ENCODE measurements around the gene AHCY. TPM values are rescaled to one million over a fixed set of nuclear protein-coding genes. Genes with fewer than 3 reads are reported as not detected.
"Not testable (repeated sequence)": the region's sequence is repeated elsewhere in the genome, so short reads cannot be mapped to it uniquely, and the experiment has no call there.

Gene AHCY
- polyA plus RNA-seq (2013), result 100 and 105 TPM in 2 replicates

- peak within 1 kb of the TSS; percentile 91 for H2BK5ac ChIP-seq (ENCODE audit: low read depth, low read length, poor library complexity)
- peak within 1 kb of the TSS; percentile 83 for H2AK5ac ChIP-seq (ENCODE audit: low read length)
- peaks cover 11% of the 10 kb centered on the region for H3K79me2 ChIP-seq (ENCODE audit: control insufficient read depth, insufficient read depth, low read length, poor library complexity)
- H3K79me1 ChIP-seq (ENCODE audit: low read length), result peaks cover 6% of the 10 kb centered on the region
- H3K4ac ChIP-seq (ENCODE audit: low read depth, low read length), result peak within 1 kb of the TSS; percentile 74
- H3K4me1 ChIP-seq (ENCODE audit: control insufficient read depth in 1 of 2, insufficient read depth in 2 of 2, low read length in 2 of 2), result peaks cover 0 to 7% of the 10 kb centered on the region in 2 experiments
- peak within 1 kb of the TSS; percentile 85 for H3K4me3 ChIP-seq (ENCODE audit: low read depth, low read length)
- peak within 1 kb of the TSS; percentile 62 for H2BK120ac ChIP-seq (ENCODE audit: insufficient read depth, low read length, poor library complexity)
- no peaks in the 10 kb centered on the region for H3K27me3 ChIP-seq (ENCODE audit: insufficient read depth, low read length)
- peak within 1 kb of the TSS; percentile 93 for H3K18ac ChIP-seq (ENCODE audit: low read length)
- H3K9ac ChIP-seq (ENCODE audit: low read length), result peak within 1 kb of the TSS; percentile 89
- H3K36me3 ChIP-seq (ENCODE audit: control insufficient read depth in 1 of 2, insufficient read depth in 2 of 2, low read length in 2 of 2), result no peaks in the 10 kb centered on the region
- H3K9me3 ChIP-seq (ENCODE audit: insufficient read depth, low read depth, low read length), result no peaks in the 10 kb centered on the region
- peak within 1 kb of the TSS; percentile 92 for H3K14ac ChIP-seq (ENCODE audit: low read length)
- H3K4me2 ChIP-seq (ENCODE audit: low read length), result peak within 1 kb of the TSS; percentile 92
- peak within 1 kb of the TSS; percentile 91 for H2AFZ ChIP-seq (ENCODE audit: insufficient read depth, low read length, poor library complexity)
- peak within 1 kb of the TSS; percentile 89 for H4K8ac ChIP-seq (ENCODE audit: low read depth, low read length)
- WGBS (ENCODE audit: extremely low coverage, insufficient coverage, insufficient read length), result no CpG with 5 or more reads among the region's 79 CpGs
- H3K23ac ChIP-seq (ENCODE audit: low read length), result no peak within 1 kb of the TSS
- H2BK12ac ChIP-seq (ENCODE audit: low read length), result no peak within 1 kb of the TSS
- peak within 1 kb of the TSS; percentile 95 for H3K27ac ChIP-seq (ENCODE audit: low read depth, low read length)
- DNase-seq, result peak; percentile 99 to 100
- peak within 1 kb of the TSS; percentile 87 for H4K91ac ChIP-seq (ENCODE audit: low read depth, low read length)
- peak within 1 kb of the TSS; percentile 96 for H4K12ac ChIP-seq (ENCODE audit: low read depth, low read length)
These were observed at the start of gene AHCY for GRCh38 chr20:34302723-34303533. Gene AHCY, minus strand, starts transcription at chr20:34303355. Its CDS starts 85 bp downstream, at chr20:34303270.

GRCh38 chr20:34350095-34350494 lies 46.9 kb upstream of the AHCY start:
- Histone ChIP-seq H3K36me3 (ENCODE audit: control insufficient read depth in 1 of 2, insufficient read depth in 2 of 2, low read length in 2 of 2) (no peaks in the 10 kb centered on the region), H2BK12ac (ENCODE audit: low read length) (no peak overlapping the region), H2BK120ac (ENCODE audit: insufficient read depth, low read length, poor library complexity) (no peak overlapping the region), H2AK5ac (ENCODE audit: low read length) (no peak overlapping the region), H4K8ac (ENCODE audit: low read depth, low read length) (no peak overlapping the region), H3K79me1 (ENCODE audit: low read length) (no peaks in the 10 kb centered on the region), H3K4me2 (ENCODE audit: low read length) (no peak overlapping the region), H3K4me1 (ENCODE audit: control insufficient read depth in 1 of 2, insufficient read depth in 2 of 2, low read length in 2 of 2) (peaks cover 0 to 4% of the 10 kb centered on the region in 2 experiments), H3K27me3 (ENCODE audit: insufficient read depth, low read length) (no peaks in the 10 kb centered on the region), H3K23ac (ENCODE audit: low read length) (no peak overlapping the region), H3K18ac (ENCODE audit: low read length) (no peak overlapping the region), H3K27ac (ENCODE audit: low read depth, low read length) (no peak overlapping the region), H3K79me2 (ENCODE audit: control insufficient read depth, insufficient read depth, low read length, poor library complexity) (no peaks in the 10 kb centered on the region), H4K91ac (ENCODE audit: low read depth, low read length) (no peak overlapping the region), H3K9me3 (ENCODE audit: insufficient read depth, low read depth, low read length) (no peaks in the 10 kb centered on the region), H2AFZ (ENCODE audit: insufficient read depth, low read length, poor library complexity) (no peak overlapping the region), H2BK5ac (ENCODE audit: low read depth, low read length, poor library complexity) (no peak overlapping the region), H3K4ac (ENCODE audit: low read depth, low read length) (no peak overlapping the region), H3K9ac (ENCODE audit: low read length) (no peak overlapping the region), H3K14ac (ENCODE audit: low read length) (no peak overlapping the region), H3K4me3 (ENCODE audit: low read depth, low read length) (no peak overlapping the region), H4K12ac (ENCODE audit: low read depth, low read length) (no peak overlapping the region)
- WGBS (ENCODE audit: extremely low coverage, insufficient coverage, insufficient read length), result no CpG with 5 or more reads among the region's 3 CpGs
- peak in 1 of 2 donors; percentile 60 for DNase-seq

GRCh38 chr20:34347571-34347970 lies 44.4 kb upstream of the AHCY start:
- H4K8ac ChIP-seq (ENCODE audit: low read depth, low read length), result no peak overlapping the region
- no peak overlapping the region for H2BK12ac ChIP-seq (ENCODE audit: low read length)
- no peak overlapping the region for H3K9ac ChIP-seq (ENCODE audit: low read length)
- peaks cover 4% of the 10 kb centered on the region in 2 experiments for H3K4me1 ChIP-seq (ENCODE audit: control insufficient read depth in 1 of 2, insufficient read depth in 2 of 2, low read length in 2 of 2)
- no peaks in the 10 kb centered on the region for H3K36me3 ChIP-seq (ENCODE audit: control insufficient read depth in 1 of 2, insufficient read depth in 2 of 2, low read length in 2 of 2)
- no peaks in the 10 kb centered on the region for H3K9me3 ChIP-seq (ENCODE audit: insufficient read depth, low read depth, low read length)
- H2AFZ ChIP-seq (ENCODE audit: insufficient read depth, low read length, poor library complexity), result no peak overlapping the region
- no peak overlapping the region for H2BK5ac ChIP-seq (ENCODE audit: low read depth, low read length, poor library complexity)
- no peak overlapping the region for H2BK120ac ChIP-seq (ENCODE audit: insufficient read depth, low read length, poor library complexity)
- WGBS (ENCODE audit: extremely low coverage, insufficient coverage, insufficient read length), result no CpG with 5 or more reads among the region's 4 CpGs
- no peak overlapping the region for H2AK5ac ChIP-seq (ENCODE audit: low read length)
- H3K79me1 ChIP-seq (ENCODE audit: low read length), result no peaks in the 10 kb centered on the region
- no peak overlapping the region for H3K4ac ChIP-seq (ENCODE audit: low read depth, low read length)
- no peak overlapping the region for H4K91ac ChIP-seq (ENCODE audit: low read depth, low read length)
- H3K27ac ChIP-seq (ENCODE audit: low read depth, low read length), result no peak overlapping the region
- no peak overlapping the region for H3K18ac ChIP-seq (ENCODE audit: low read length)
- H3K14ac ChIP-seq (ENCODE audit: low read length), result no peak overlapping the region
- H3K4me3 ChIP-seq (ENCODE audit: low read depth, low read length), result no peak overlapping the region
- H3K27me3 ChIP-seq (ENCODE audit: insufficient read depth, low read length), result no peaks in the 10 kb centered on the region
- H4K12ac ChIP-seq (ENCODE audit: low read depth, low read length), result no peak overlapping the region
- no peak overlapping the region for H3K4me2 ChIP-seq (ENCODE audit: low read length)
- no peak overlapping the region for H3K23ac ChIP-seq (ENCODE audit: low read length)
- no peaks in the 10 kb centered on the region for H3K79me2 ChIP-seq (ENCODE audit: control insufficient read depth, insufficient read depth, low read length, poor library complexity)
- no peak for DNase-seq

GRCh38 chr20:34346533-34346865 lies 43.3 kb upstream of the AHCY start:
- not testable (repeated sequence) for H3K4me1 ChIP-seq (ENCODE audit: control insufficient read depth in 1 of 2, insufficient read depth in 2 of 2, low read length in 2 of 2); H3K27me3 ChIP-seq (ENCODE audit: insufficient read depth, low read length); H4K12ac ChIP-seq (ENCODE audit: low read depth, low read length); H3K9me3 ChIP-seq (ENCODE audit: insufficient read depth, low read depth, low read length); H3K4me2 ChIP-seq (ENCODE audit: low read length); H2BK12ac ChIP-seq (ENCODE audit: low read length); H3K4ac ChIP-seq (ENCODE audit: low read depth, low read length); H2BK5ac ChIP-seq (ENCODE audit: low read depth, low read length, poor library complexity); H3K18ac ChIP-seq (ENCODE audit: low read length); H3K23ac ChIP-seq (ENCODE audit: low read length); H3K9ac ChIP-seq (ENCODE audit: low read length); H3K79me2 ChIP-seq (ENCODE audit: control insufficient read depth, insufficient read depth, low read length, poor library complexity); H3K14ac ChIP-seq (ENCODE audit: low read length); H3K4me3 ChIP-seq (ENCODE audit: low read depth, low read length); DNase-seq; H3K27ac ChIP-seq (ENCODE audit: low read depth, low read length); H4K91ac ChIP-seq (ENCODE audit: low read depth, low read length); H2BK120ac ChIP-seq (ENCODE audit: insufficient read depth, low read length, poor library complexity); H3K36me3 ChIP-seq (ENCODE audit: control insufficient read depth in 1 of 2, insufficient read depth in 2 of 2, low read length in 2 of 2); H2AK5ac ChIP-seq (ENCODE audit: low read length); H4K8ac ChIP-seq (ENCODE audit: low read depth, low read length); H3K79me1 ChIP-seq (ENCODE audit: low read length); H2AFZ ChIP-seq (ENCODE audit: insufficient read depth, low read length, poor library complexity)
- WGBS (ENCODE audit: extremely low coverage, insufficient coverage, insufficient read length), result no CpG with 5 or more reads among the region's 9 CpGs
